ENCODE results near the gene C11orf91. TPM values are rescaled to one million over a fixed set of nuclear protein-coding genes. Genes with fewer than 3 reads are reported as not detected.

The C11orf91 gene
- total and polyA plus RNA-seq, 2 of the 8 experiments (the other 6 are each of a cell fraction or from before 2014, with no cell fraction given) = not detected

DNA sequence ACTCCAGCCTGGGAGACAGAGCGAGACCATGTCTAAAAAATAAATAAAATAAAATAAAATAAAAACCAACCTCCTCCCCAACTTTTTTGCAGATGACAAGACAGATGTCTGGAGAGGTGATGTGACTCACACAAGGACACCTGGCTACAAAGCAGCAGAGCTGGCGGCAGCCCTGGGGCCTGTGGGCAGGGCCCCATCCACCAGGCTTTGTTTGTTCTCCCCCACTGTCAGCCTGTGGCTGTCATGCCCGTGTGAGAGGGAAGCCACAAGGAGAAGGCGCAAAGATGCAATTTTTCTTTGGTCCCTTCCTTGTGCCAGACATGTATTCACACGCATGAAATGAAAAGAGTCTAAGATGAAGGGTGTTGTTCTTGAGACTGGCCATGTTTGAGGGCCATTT, 19.0 kb upstream of the C11orf91 start:
- H2BK15ac ChIP-seq (ENCODE audit: low read length) = no peak overlapping the region
- peaks cover 0 to 4% (median under 1%) of the 10 kb centered on the region in 4 experiments; a peak in 3 of 7 replicates for H3K4me1 ChIP-seq (replicated peaks in 1 of 4; ENCODE audit: control insufficient read depth in 3 of 4, insufficient read depth in 4 of 4, low read length in 3 of 4)
- no peak for FAIRE-seq
- H3K23me2 ChIP-seq (ENCODE audit: low read depth, low read length) = no peaks in the 10 kb centered on the region
- H3K18ac ChIP-seq (ENCODE audit: extremely low read depth, low read length) = no peak overlapping the region
- no peak for DNase-seq (ENCODE audit: low read depth in 1 of 2, low spot score in 2 of 2)
- peaks cover 4 to 8% of the 10 kb centered on the region in 2 experiments for H4K20me1 ChIP-seq (replicated peaks in 1 of 2; ENCODE audit: control insufficient read depth in 1 of 2, insufficient read depth in 2 of 2, low read length in 2 of 2)
- H2AK5ac ChIP-seq (ENCODE audit: low read depth, low read length) = no peak overlapping the region
- POLR2A ChIA-PET (ENCODE audit: partially characterized antibody) = interaction anchor here (1.0 kb wide), 1 partner anchor 19 kb away, joined by 3 read pairs; the partner anchor contains the start of gene C11orf91
- H3K23ac ChIP-seq (ENCODE audit: insufficient read length) = no peak overlapping the region
- H2BK5ac ChIP-seq (ENCODE audit: low read depth, low read length) = no peak overlapping the region
- no peaks in the 10 kb centered on the region for H3K9me3 ChIP-seq (ENCODE audit: insufficient read depth in 2 of 2, low read depth in 1 of 2, low read length in 1 of 2)
- no peak overlapping the region for H4K91ac ChIP-seq (replicated peaks; ENCODE audit: insufficient read length, low read length)
- H3K9ac ChIP-seq (replicated peaks in 1 of 4; ENCODE audit: extremely low read depth in 1 of 4, low read depth in 3 of 4, low read length in 3 of 4) = no peak overlapping the region
- H3K79me1 ChIP-seq (ENCODE audit: low read depth, low read length) = peaks cover 11% of the 10 kb centered on the region; the same call in 1 of the 2 replicates
- no peak overlapping the region for H2AFZ ChIP-seq (ENCODE audit: low read length)
- H3K4me3 ChIP-seq (ENCODE audit: extremely low read depth in 1 of 4, insufficient read depth in 2 of 4, low read depth in 3 of 4, low read length in 4 of 4) = no peak overlapping the region
- WGBS, 2 experiments (ENCODE audit: extremely low coverage in 1 of 2, insufficient coverage in 1 of 2, insufficient read length in 1 of 2, insufficient replicate concordance in 2 of 2, low coverage in 1 of 2, low lambda C conversion rate in 2 of 2, missing lambda C conversion rate in 1 of 2) = 86% methylated on average over 5 of the region's 5 CpGs; no CpG with 5 or more reads in 1 of the 2 experiments
- no peak overlapping the region for H3K27ac ChIP-seq (ENCODE audit: low read depth, low read length)
- no peak overlapping the region for H4K8ac ChIP-seq (ENCODE audit: extremely low read depth, insufficient read depth, low read length)
- H3K36me3 ChIP-seq (ENCODE audit: control insufficient read depth in 2 of 4, insufficient read depth in 4 of 4, low read length in 3 of 4) = peaks cover 5 to 35% (median 15%) of the 10 kb centered on the region in 4 experiments; a peak in 7 of 8 replicates
- CTCF ChIA-PET (ENCODE audit: partially characterized antibody) = interaction anchor here (1.1 to 2.7 kb wide), 3 partner anchors 14 to 110 kb away, joined by 3 to 7 read pairs (median 6); no protein-coding TSS in a partner anchor
- no peak overlapping the region for H3K4ac ChIP-seq (replicated peaks; ENCODE audit: insufficient read length, low read depth, low read length)
- no peak overlapping the region for H4K5ac ChIP-seq (ENCODE audit: insufficient read length, low read depth, low read length)
- H3K56ac ChIP-seq (replicated peaks; ENCODE audit: insufficient read length, low read depth, low read length) = no peak overlapping the region
- H3K79me2 ChIP-seq (ENCODE audit: control insufficient read depth in 1 of 2, insufficient read depth in 2 of 2, low read length in 2 of 2) = peaks cover 0 to 11% of the 10 kb centered on the region in 2 experiments; a peak in 2 of 4 replicates
- H2BK12ac ChIP-seq (ENCODE audit: low read depth, low read length) = no peak overlapping the region
- no peak overlapping the region for H2BK20ac ChIP-seq (ENCODE audit: low read length)
- no peak overlapping the region for H3K4me2 ChIP-seq (ENCODE audit: insufficient read depth in 1 of 2, low read depth in 2 of 2, low read length in 2 of 2)
- no peak overlapping the region for H3K14ac ChIP-seq (ENCODE audit: insufficient read length)
- H3K27me3 ChIP-seq (replicated peaks in 1 of 4; ENCODE audit: control insufficient read depth in 3 of 4, extremely low read depth in 1 of 4, insufficient read depth in 3 of 4, low read length in 3 of 4) = no peaks in the 10 kb centered on the region
- H2BK120ac ChIP-seq (replicated peaks; ENCODE audit: low read depth, low read length) = no peak overlapping the region
- no peak for TF ChIP-seq SP1 (IDR thresholded peaks at IDR 0.05; ENCODE audit: low read depth, low read length)
- TF ChIP-seq JUN (IDR thresholded peaks at IDR 0.05; ENCODE audit: low read depth, low read length) = no peak
- no peak for TF ChIP-seq BRCA1 (IDR thresholded peaks at IDR 0.05; ENCODE audit: low read depth, low read length)
- TF ChIP-seq POU5F1 (IDR thresholded peaks at IDR 0.05; ENCODE audit: low read depth, low read length) = no peak
- no peak for TF ChIP-seq KDM1A (IDR thresholded peaks at IDR 0.05; ENCODE audit: borderline replicate concordance, low read length)
- TF ChIP-seq TEAD4 (IDR thresholded peaks at IDR 0.05; ENCODE audit: low read depth, low read length) = no peak
- TF ChIP-seq HDAC2 (IDR thresholded peaks at IDR 0.05; ENCODE audit: borderline replicate concordance in 1 of 2, low read depth in 2 of 2, low read length in 2 of 2) = no peak
- TF ChIP-seq, protein P1, sequence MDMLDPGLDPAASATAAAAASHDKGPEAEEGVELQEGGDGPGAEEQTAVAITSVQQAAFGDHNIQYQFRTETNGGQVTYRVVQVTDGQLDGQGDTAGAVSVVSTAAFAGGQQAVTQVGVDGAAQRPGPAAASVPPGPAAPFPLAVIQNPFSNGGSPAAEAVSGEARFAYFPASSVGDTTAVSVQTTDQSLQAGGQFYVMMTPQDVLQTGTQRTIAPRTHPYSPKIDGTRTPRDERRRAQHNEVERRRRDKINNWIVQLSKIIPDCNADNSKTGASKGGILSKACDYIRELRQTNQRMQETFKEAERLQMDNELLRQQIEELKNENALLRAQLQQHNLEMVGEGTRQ (IDR thresholded peaks at IDR 0.05; ENCODE audit: low read length) = no peak
- TF ChIP-seq RAD21 (IDR thresholded peaks at IDR 0.05 in 1 of 2, conservative IDR thresholded peaks at IDR 0.05 in 1 of 2; ENCODE audit: low read depth in 2 of 2, low read length in 2 of 2) = no peak

Measured in H1 (cell line).